HepG2 (cell line): ENCODE data around the gene NCOA1.

Experiments
- KDM2A ChIP-seq: sonication (generic); formaldehyde crosslinking; IDR thresholded peaks from 2 replicates; pipeline ENCODE4 v1.4.0; 2020; ENCODE audit warnings: low read depth, missing genetic modification reagents, borderline replicate concordance
- NR3C1 ChIP-seq: sonication (generic); formaldehyde crosslinking; IDR thresholded peaks from 2 replicates; pipeline ENCODE4 v1.4.0; 2020; ENCODE audit warnings: missing genetic modification reagents
- RARA ChIP-seq: IDR thresholded peaks from 2 replicates; pipeline ENCODE4 v1.6.1; 2016; ENCODE audit warnings: missing genetic modification reagents, missing compliant biosample characterization
- SRF ChIP-seq: IDR thresholded peaks from 2 replicates; pipeline ENCODE4 v1.6.1; 2011; ENCODE audit warnings: mild to moderate bottlenecking, low read depth, low read length, moderate library complexity
- ZNF264 ChIP-seq: sonication (generic); formaldehyde crosslinking; IDR thresholded peaks from 2 replicates; pipeline ENCODE4 v1.4.0; 2020; ENCODE audit warnings: missing genetic modification reagents
- ZNF629 ChIP-seq: sonication (generic); formaldehyde crosslinking; conservative IDR thresholded peaks from 2 replicates; pipeline ENCODE4 v1.5.0; 2020; ENCODE audit warnings: missing genetic modification reagents
- TF ChIP-seq, protein P1 (sequence below): sonication (generic); formaldehyde crosslinking; IDR thresholded peaks from 2 replicates; pipeline ENCODE4 v1.5.0; 2020; ENCODE audit warnings: mild to moderate bottlenecking, missing genetic modification reagents, moderate library complexity

DNA sequence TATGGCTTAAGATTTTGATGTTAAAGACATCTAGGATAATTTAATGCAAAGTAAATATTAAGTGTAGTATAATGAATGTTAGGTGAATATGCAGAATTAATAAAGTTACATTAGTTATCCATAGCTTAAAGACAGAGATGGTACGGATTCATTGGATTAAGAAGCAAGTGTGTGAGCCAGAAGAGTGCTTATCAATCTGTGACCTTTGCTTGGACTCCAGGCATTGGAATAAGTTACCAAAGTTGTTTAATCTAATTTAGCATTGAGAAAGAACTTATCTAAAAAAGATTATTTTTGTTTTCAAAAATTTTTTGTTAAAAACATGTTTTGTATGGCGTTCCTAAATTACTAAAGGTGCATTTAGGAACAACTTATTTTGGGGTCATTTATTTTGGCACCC is 23.8 kb downstream of the NCOA1 start:
- no peak for TF ChIP-seq SRF
- no peak for TF ChIP-seq KDM2A (CRISPR knock-in tag)
- no peak for TF ChIP-seq ZNF264 (CRISPR knock-in tag)
- TF ChIP-seq ZNF629 (CRISPR knock-in tag): no peak
- TF ChIP-seq, protein P1, sequence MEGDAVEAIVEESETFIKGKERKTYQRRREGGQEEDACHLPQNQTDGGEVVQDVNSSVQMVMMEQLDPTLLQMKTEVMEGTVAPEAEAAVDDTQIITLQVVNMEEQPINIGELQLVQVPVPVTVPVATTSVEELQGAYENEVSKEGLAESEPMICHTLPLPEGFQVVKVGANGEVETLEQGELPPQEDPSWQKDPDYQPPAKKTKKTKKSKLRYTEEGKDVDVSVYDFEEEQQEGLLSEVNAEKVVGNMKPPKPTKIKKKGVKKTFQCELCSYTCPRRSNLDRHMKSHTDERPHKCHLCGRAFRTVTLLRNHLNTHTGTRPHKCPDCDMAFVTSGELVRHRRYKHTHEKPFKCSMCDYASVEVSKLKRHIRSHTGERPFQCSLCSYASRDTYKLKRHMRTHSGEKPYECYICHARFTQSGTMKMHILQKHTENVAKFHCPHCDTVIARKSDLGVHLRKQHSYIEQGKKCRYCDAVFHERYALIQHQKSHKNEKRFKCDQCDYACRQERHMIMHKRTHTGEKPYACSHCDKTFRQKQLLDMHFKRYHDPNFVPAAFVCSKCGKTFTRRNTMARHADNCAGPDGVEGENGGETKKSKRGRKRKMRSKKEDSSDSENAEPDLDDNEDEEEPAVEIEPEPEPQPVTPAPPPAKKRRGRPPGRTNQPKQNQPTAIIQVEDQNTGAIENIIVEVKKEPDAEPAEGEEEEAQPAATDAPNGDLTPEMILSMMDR: no peak
- TF ChIP-seq RARA (CRISPR knock-in tag): no peak
- TF ChIP-seq NR3C1 (CRISPR knock-in tag): no peak
